ENCODE data around the gene CPNE1. TPM values are rescaled to one million over a fixed set of nuclear protein-coding genes. Genes with fewer than 3 reads are reported as not detected.
"Not testable (repeated sequence)": the region's sequence is repeated elsewhere in the genome, so short reads cannot be mapped to it uniquely, and the experiment has no call there.

Gene CPNE1
- total RNA-seq, 1 experiment from 2014 or later = 72.4 TPM

- DNase-seq (ENCODE audit: low read depth, low spot score) = no peak
- in situ Hi-C loops (cut with HindIII; ENCODE audit: low pct_unique_long_range_greater_than_20kb, low sequenced_read_pairs) = no loop called here
Measured at GRCh38 chr20:35699957-35700624, 35.4 kb upstream of the CPNE1 start.

- in situ Hi-C loops (cut with HindIII; ENCODE audit: low pct_unique_long_range_greater_than_20kb, low sequenced_read_pairs) = no loop called here
- peak; percentile 89 for DNase-seq (ENCODE audit: low read depth, low spot score)
Measured at GRCh38 chr20:35699127-35699956, 34.6 kb upstream of the CPNE1 start, which contains the start of the genes NFS1 and ROMO1. NFS1 (minus strand) TSS chr20:35699352; CDS start chr20:35699288, 64 bp downstream. ROMO1 (plus strand) TSS chr20:35699405; CDS start chr20:35699633, 228 bp downstream.

- DNase-seq (ENCODE audit: low read depth, low spot score) = no peak
- in situ Hi-C loops (cut with HindIII; ENCODE audit: low pct_unique_long_range_greater_than_20kb, low sequenced_read_pairs) = no loop called here
Measured at GRCh38 chr20:35698298-35699126, 33.8 kb upstream of the CPNE1 start.

- in situ Hi-C loops (cut with HindIII; ENCODE audit: low pct_unique_long_range_greater_than_20kb, low sequenced_read_pairs) = no loop called here
- no peak for DNase-seq (ENCODE audit: low read depth, low spot score)
Measured at GRCh38 chr20:35697696-35698297, 33.1 kb upstream of the CPNE1 start.

GRCh38 chr20:35695978-35696377 is 31.3 kb upstream of the CPNE1 start:
- no peak for DNase-seq (ENCODE audit: low read depth, low spot score)
- in situ Hi-C loops (cut with HindIII; ENCODE audit: low pct_unique_long_range_greater_than_20kb, low sequenced_read_pairs) = no loop called here

- in situ Hi-C loops (cut with HindIII; ENCODE audit: low pct_unique_long_range_greater_than_20kb, low sequenced_read_pairs) = no loop called here
- DNase-seq (ENCODE audit: low read depth, low spot score) = no peak
Measured at GRCh38 chr20:35695245-35695749, 30.6 kb upstream of the CPNE1 start.

GRCh38 chr20:35690265-35690664 is 25.6 kb upstream of the CPNE1 start:
- no peak for DNase-seq (ENCODE audit: low read depth, low spot score)
- in situ Hi-C loops (cut with HindIII; ENCODE audit: low pct_unique_long_range_greater_than_20kb, low sequenced_read_pairs) = no loop called here

- peak; percentile 73 for DNase-seq (ENCODE audit: low read depth, low spot score)
- in situ Hi-C loops (cut with HindIII; ENCODE audit: low pct_unique_long_range_greater_than_20kb, low sequenced_read_pairs) = not testable (repeated sequence)
Measured at GRCh38 chr20:35686872-35687271, 22.2 kb upstream of the CPNE1 start.

- in situ Hi-C loops (cut with HindIII; ENCODE audit: low pct_unique_long_range_greater_than_20kb, low sequenced_read_pairs); DNase-seq (ENCODE audit: low read depth, low spot score): not testable (repeated sequence)
Measured at GRCh38 chr20:35685368-35685767, 20.7 kb upstream of the CPNE1 start.

- in situ Hi-C loops (cut with HindIII; ENCODE audit: low pct_unique_long_range_greater_than_20kb, low sequenced_read_pairs) = no loop called here
- DNase-seq (ENCODE audit: low read depth, low spot score) = no peak
Measured at GRCh38 chr20:35681960-35682359, 17.3 kb upstream of the CPNE1 start.

- DNase-seq (ENCODE audit: low read depth, low spot score) = no peak
- in situ Hi-C loops (cut with HindIII; ENCODE audit: low pct_unique_long_range_greater_than_20kb, low sequenced_read_pairs) = no loop called here
Measured at GRCh38 chr20:35680452-35681183, 15.9 kb upstream of the CPNE1 start.

GRCh38 chr20:35674921-35675320 is 10.2 kb upstream of the CPNE1 start:
- DNase-seq (ENCODE audit: low read depth, low spot score) = no peak
- in situ Hi-C loops (cut with HindIII; ENCODE audit: low pct_unique_long_range_greater_than_20kb, low sequenced_read_pairs) = no loop called here

- no peak for DNase-seq (ENCODE audit: low read depth, low spot score)
- in situ Hi-C loops (cut with HindIII; ENCODE audit: low pct_unique_long_range_greater_than_20kb, low sequenced_read_pairs) = no loop called here
Measured at GRCh38 chr20:35673884-35674283, 9.2 kb upstream of the CPNE1 start.

GRCh38 chr20:35669681-35670080 is 5.0 kb upstream of the CPNE1 start:
- in situ Hi-C loops (cut with HindIII; ENCODE audit: low pct_unique_long_range_greater_than_20kb, low sequenced_read_pairs) = no loop called here
- no peak for DNase-seq (ENCODE audit: low read depth, low spot score)

GRCh38 chr20:35669221-35669620 is 4.5 kb upstream of the CPNE1 start:
- DNase-seq (ENCODE audit: low read depth, low spot score) = no peak
- in situ Hi-C loops (cut with HindIII; ENCODE audit: low pct_unique_long_range_greater_than_20kb, low sequenced_read_pairs) = no loop called here

GRCh38 chr20:35665949-35666288 is 1.2 kb upstream of the CPNE1 start:
- DNase-seq (ENCODE audit: low read depth, low spot score) = no peak
- in situ Hi-C loops (cut with HindIII; ENCODE audit: low pct_unique_long_range_greater_than_20kb, low sequenced_read_pairs) = no loop called here
